Dedifferentiated amniotic fluid mesenchymal stem cell (primary cell): Measurements from ENCODE around the gene DIAPH1.
A peak's percentile ranks its signal among the peaks of the same experiment; 100 is the strongest.

Source experiments
- DNase-seq: peaks from one replicate; pipeline ENCODE4 v3.0.0-alpha.2; 2016; ENCODE audit errors: extremely low spot score

The DIAPH1 gene

GRCh38 chr5:141484310-141484640 is 134.5 kb downstream of the DIAPH1 start:
- DNase-seq, result no peak

- no peak for DNase-seq
These were observed 134.9 kb downstream of the DIAPH1 start for GRCh38 chr5:141483902-141484301.

DNA sequence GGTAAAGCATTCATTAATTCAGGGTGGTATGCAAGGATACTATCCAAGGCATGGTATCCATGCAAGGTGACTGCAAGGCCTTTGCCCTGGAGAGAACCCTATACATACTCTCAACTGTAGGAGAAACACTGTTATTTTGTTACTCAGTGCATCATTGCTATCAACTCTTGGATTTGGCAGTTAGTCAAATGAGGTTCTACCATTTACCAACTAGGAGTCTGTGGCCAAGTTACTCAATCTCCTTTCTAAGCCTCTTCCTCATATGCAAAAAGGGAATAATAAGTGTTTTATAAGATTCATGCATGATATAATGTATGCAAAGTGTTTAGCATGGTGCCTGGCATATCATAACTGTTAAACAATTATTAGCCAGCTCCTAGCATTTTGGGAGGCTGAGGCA is 139.0 kb downstream of the DIAPH1 start:
- DNase-seq, result no peak

DNA sequence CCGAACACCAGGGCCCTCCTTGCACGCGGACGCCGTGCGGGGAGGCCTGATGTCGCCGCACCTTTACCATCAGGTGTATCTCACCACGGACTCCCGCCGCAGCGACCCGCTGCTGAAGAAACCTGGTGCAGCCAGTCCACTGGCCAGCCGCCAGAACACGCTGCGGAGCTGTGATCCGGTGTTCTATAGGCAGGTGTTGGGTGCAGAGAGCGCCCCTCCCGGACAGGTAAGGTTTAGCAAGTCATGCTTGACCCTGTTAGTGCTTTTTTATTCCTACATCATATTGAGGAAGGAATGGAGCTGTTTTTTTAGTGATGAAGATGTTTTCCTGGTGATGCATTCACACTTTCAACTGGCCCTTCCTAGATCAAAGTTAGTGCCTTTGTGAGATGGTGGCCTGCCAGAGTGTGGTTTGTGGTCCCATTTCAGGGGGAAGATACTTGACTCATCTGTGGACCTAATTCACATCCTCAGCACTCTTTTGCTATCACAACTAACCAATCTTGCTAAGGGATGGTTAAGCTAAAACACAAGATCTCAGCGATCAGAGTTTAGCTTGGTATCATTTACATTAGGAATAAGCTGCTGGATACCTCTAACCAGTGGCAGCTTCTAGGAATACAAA is 140.4 kb downstream of the DIAPH1 start:
- DNase-seq, result no peak

- DNase-seq, result no peak
These were observed 141.0 kb downstream of the DIAPH1 start for GRCh38 chr5:141477815-141478214.

DNA sequence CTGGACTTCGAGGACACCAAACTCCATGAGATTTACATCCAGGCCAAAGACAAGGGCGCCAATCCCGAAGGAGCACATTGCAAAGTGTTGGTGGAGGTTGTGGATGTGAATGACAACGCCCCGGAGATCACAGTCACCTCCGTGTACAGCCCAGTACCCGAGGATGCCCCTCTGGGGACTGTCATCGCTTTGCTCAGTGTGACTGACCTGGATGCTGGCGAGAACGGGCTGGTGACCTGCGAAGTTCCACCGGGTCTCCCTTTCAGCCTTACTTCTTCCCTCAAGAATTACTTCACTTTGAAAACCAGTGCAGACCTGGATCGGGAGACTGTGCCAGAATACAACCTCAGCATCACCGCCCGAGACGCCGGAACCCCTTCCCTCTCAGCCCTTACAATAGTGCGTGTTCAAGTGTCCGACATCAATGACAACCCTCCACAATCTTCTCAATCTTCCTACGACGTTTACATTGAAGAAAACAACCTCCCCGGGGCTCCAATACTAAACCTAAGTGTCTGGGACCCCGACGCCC is 141.7 kb downstream of the DIAPH1 start:
- no peak for DNase-seq

DNA sequence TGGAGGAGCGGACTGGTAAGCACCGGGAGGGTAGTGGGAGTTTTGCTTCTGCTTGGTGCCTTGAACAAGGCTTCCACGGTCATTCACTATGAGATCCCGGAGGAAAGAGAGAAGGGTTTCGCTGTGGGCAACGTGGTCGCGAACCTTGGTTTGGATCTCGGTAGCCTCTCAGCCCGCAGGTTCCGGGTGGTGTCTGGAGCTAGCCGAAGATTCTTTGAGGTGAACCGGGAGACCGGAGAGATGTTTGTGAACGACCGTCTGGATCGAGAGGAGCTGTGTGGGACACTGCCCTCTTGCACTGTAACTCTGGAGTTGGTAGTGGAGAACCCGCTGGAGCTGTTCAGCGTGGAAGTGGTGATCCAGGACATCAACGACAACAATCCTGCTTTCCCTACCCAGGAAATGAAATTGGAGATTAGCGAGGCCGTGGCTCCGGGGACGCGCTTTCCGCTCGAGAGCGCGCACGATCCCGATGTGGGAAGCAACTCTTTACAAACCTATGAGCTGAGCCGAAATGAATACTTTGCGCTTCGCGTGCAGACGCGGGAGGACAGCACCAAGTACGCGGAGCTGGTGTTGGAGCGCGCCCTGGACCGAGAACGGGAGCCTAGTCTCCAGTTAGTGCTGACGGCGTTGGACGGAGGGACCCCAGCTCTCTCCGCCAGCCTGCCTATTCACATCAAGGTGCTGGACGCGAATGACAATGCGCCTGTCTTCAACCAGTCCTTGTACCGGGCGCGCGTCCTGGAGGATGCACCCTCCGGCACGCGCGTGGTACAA is 142.5 kb downstream of the DIAPH1 start:
- peak; percentile 69 for DNase-seq

DNA sequence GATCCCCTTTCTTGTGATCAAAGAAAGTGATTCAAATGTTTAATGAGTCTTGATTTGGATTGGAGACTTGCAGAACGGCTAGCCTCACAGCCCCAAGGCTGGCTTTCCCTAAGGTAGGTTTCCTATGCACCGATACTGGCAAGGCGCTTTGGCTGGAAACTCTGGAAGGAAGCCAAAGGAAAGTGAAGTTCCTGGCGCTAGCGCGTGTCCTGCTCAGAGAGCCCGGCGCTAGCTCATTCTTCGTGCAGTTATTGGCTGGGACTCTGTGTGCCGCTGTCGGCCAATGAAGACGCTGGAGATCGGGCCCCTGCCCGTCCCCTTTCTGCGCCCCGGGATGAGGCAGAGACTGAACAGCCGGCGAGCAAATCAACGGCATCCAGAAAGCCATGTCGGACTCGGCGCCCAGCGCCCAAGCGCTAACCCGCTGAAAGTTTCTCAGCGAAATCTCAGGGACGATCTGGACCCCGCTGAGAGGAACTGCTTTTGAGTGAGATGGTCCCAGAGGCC is 143.1 kb downstream of the DIAPH1 start, which contains the start of gene PCDHGC3:
Gene PCDHGC3, plus strand, starts transcription at position 342 of the 507 bp plus-strand sequence. Its CDS starts 151 bp downstream, at position 493.
- peak; percentile 94 for DNase-seq

- peak; percentile 14 for DNase-seq
These were observed 153.4 kb downstream of the DIAPH1 start for GRCh38 chr5:141465351-141465750.
